ENCODE results near the gene NFIC. TPM values are rescaled to one million over a fixed set of nuclear protein-coding genes. Genes with fewer than 3 reads are reported as not detected.
A peak's percentile ranks its signal among the peaks of the same experiment; 100 is the strongest.
"Not testable (repeated sequence)": the region's sequence is repeated elsewhere in the genome, so short reads cannot be mapped to it uniquely, and the experiment has no call there.

NFIC gene
- total and polyA plus RNA-seq, 2 donors from 2014 or later = 20.3 to 173 TPM

- Histone ChIP-seq H3K27me3 (ENCODE audit: control insufficient read depth, insufficient read depth, low read length) (no peaks in the 10 kb centered on the region), H3K9ac (ENCODE audit: low read length in 3 of 3) (no peak overlapping the region), H3K36me3 (ENCODE audit: control insufficient read depth in 2 of 3, insufficient read depth in 3 of 3, low read length in 3 of 3) (no peaks in the 10 kb centered on the region), H3K4me1 (ENCODE audit: control insufficient read depth in 2 of 3, insufficient read depth in 2 of 3, low read depth in 1 of 3, low read length in 3 of 3) (peaks cover 0 to 29% (median 23%) of the 10 kb centered on the region in 3 donors), H3K9me3 (ENCODE audit: control insufficient read depth in 2 of 3, insufficient read depth in 1 of 3, low read length in 3 of 3) (no peaks in the 10 kb centered on the region), H3K4me3 (ENCODE audit: low read length in 3 of 3) (no peak overlapping the region), H3K27ac (ENCODE audit: low read depth in 2 of 2, low read length in 2 of 2) (peak overlapping the region; percentile 59 to 83)
- intact Hi-C loops (cut with DNase I) = no loop called here
- peak in 1 of 5 donors; percentile 84 for DNase-seq
- TF ChIP-seq, protein P1, sequence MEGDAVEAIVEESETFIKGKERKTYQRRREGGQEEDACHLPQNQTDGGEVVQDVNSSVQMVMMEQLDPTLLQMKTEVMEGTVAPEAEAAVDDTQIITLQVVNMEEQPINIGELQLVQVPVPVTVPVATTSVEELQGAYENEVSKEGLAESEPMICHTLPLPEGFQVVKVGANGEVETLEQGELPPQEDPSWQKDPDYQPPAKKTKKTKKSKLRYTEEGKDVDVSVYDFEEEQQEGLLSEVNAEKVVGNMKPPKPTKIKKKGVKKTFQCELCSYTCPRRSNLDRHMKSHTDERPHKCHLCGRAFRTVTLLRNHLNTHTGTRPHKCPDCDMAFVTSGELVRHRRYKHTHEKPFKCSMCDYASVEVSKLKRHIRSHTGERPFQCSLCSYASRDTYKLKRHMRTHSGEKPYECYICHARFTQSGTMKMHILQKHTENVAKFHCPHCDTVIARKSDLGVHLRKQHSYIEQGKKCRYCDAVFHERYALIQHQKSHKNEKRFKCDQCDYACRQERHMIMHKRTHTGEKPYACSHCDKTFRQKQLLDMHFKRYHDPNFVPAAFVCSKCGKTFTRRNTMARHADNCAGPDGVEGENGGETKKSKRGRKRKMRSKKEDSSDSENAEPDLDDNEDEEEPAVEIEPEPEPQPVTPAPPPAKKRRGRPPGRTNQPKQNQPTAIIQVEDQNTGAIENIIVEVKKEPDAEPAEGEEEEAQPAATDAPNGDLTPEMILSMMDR (IDR thresholded peaks at IDR 0.05; ENCODE audit: borderline replicate concordance, extremely low read depth, insufficient read depth) = no peak
- FAIRE-seq = no peak
These were observed 27.7 kb upstream of the NFIC start for GRCh38 chr19:3338541-3339181.

- no peaks in the 10 kb centered on the region for H3K9me3 ChIP-seq (ENCODE audit: control insufficient read depth in 2 of 3, insufficient read depth in 1 of 3, low read length in 3 of 3)
- no peak overlapping the region for H3K4me3 ChIP-seq (ENCODE audit: low read length in 3 of 3)
- intact Hi-C loops (cut with DNase I) = loop anchor here (10.0 kb wide), 1 partner anchor 94 kb away; no protein-coding TSS in a partner anchor
- H3K9ac ChIP-seq (ENCODE audit: low read length in 3 of 3) = no peak overlapping the region
- H3K4me1 ChIP-seq (ENCODE audit: control insufficient read depth in 2 of 3, insufficient read depth in 2 of 3, low read depth in 1 of 3, low read length in 3 of 3) = peaks cover 0 to 26% (median 20%) of the 10 kb centered on the region in 3 donors
- H3K27ac ChIP-seq (ENCODE audit: low read depth in 2 of 2, low read length in 2 of 2) = no peak overlapping the region
- DNase-seq (no peak), FAIRE-seq (no peak)
- TF ChIP-seq, protein P1 (IDR thresholded peaks at IDR 0.05; ENCODE audit: borderline replicate concordance, extremely low read depth, insufficient read depth) = no peak
- no peaks in the 10 kb centered on the region for H3K27me3 ChIP-seq (ENCODE audit: control insufficient read depth, insufficient read depth, low read length)
- H3K36me3 ChIP-seq (ENCODE audit: control insufficient read depth in 2 of 3, insufficient read depth in 3 of 3, low read length in 3 of 3) = no peaks in the 10 kb centered on the region
These were observed 26.0 kb upstream of the NFIC start for GRCh38 chr19:3340340-3340739.

- no peak overlapping the region for H3K27ac ChIP-seq (ENCODE audit: low read depth in 2 of 2, low read length in 2 of 2)
- intact Hi-C loops (cut with DNase I) = loop anchor here (10.0 kb wide), 1 partner anchor 93 kb away; no protein-coding TSS in a partner anchor
- no peaks in the 10 kb centered on the region for H3K36me3 ChIP-seq (ENCODE audit: control insufficient read depth in 2 of 3, insufficient read depth in 3 of 3, low read length in 3 of 3)
These were observed 24.1 kb upstream of the NFIC start for GRCh38 chr19:3342246-3342645.

GRCh38 chr19:3342962-3343361 is 23.4 kb upstream of the NFIC start:
- H3K4me1 ChIP-seq (ENCODE audit: control insufficient read depth in 2 of 3, insufficient read depth in 2 of 3, low read depth in 1 of 3, low read length in 3 of 3) = peaks cover 0 to 12% (median 0%) of the 10 kb centered on the region in 3 donors
- H3K9ac ChIP-seq (ENCODE audit: low read length in 3 of 3); DNase-seq; H3K27me3 ChIP-seq (ENCODE audit: control insufficient read depth, insufficient read depth, low read length); H3K9me3 ChIP-seq (ENCODE audit: control insufficient read depth in 2 of 3, insufficient read depth in 1 of 3, low read length in 3 of 3); FAIRE-seq; H3K27ac ChIP-seq (ENCODE audit: low read depth in 2 of 2, low read length in 2 of 2); H3K4me3 ChIP-seq (ENCODE audit: low read length in 3 of 3); H3K36me3 ChIP-seq (ENCODE audit: control insufficient read depth in 2 of 3, insufficient read depth in 3 of 3, low read length in 3 of 3): not testable (repeated sequence)
- intact Hi-C loops (cut with DNase I) = loop anchor here (10.0 kb wide), 1 partner anchor 92 kb away; no protein-coding TSS in a partner anchor

More at GRCh38 chr19:3342246-3342645, 24.1 kb upstream of the NFIC start:
- Histone ChIP-seq H3K9me3 (ENCODE audit: control insufficient read depth in 2 of 3, insufficient read depth in 1 of 3, low read length in 3 of 3) (no peaks in the 10 kb centered on the region), H3K4me1 (ENCODE audit: control insufficient read depth in 2 of 3, insufficient read depth in 2 of 3, low read depth in 1 of 3, low read length in 3 of 3) (peaks cover 0 to 16% (median 4%) of the 10 kb centered on the region in 3 donors), H3K4me3 (ENCODE audit: low read length in 3 of 3) (no peak overlapping the region), H3K27me3 (ENCODE audit: control insufficient read depth, insufficient read depth, low read length) (no peaks in the 10 kb centered on the region), H3K9ac (ENCODE audit: low read length in 3 of 3) (no peak overlapping the region)
- no peak for DNase-seq
- FAIRE-seq = no peak
- TF ChIP-seq, protein P1 (IDR thresholded peaks at IDR 0.05; ENCODE audit: borderline replicate concordance, extremely low read depth, insufficient read depth) = no peak

Measured in kidney (tissue), 14 donors.